Liver (tissue), 9 donors: Measurements from ENCODE around the gene FMN1. TPM values are rescaled to one million over a fixed set of nuclear protein-coding genes. Genes with fewer than 3 reads are reported as not detected.

ENCODE experiments used
- DNase-seq: peaks from one replicate; pipeline ENCODE4 v3.0.0-alpha.2; 2017; ENCODE audit warnings: low spot score
- H3K27ac ChIP-seq, 2 donors: one replicate each; pipeline ENCODE4 v1.7.0; 2013; ENCODE audit warnings: inconsistent platforms in 2 of 2, low read length in 2 of 2, control low read depth in 1 of 2, low read depth in 1 of 2, mild to moderate bottlenecking in 1 of 2
- H3K27me3 ChIP-seq, 4 donors: one replicate each; pipeline versions ENCODE4 v1.6.1 to v1.7.0; 2013; ENCODE audit warnings: low read length in 3 of 4, inconsistent platforms in 1 of 4, mild to moderate bottlenecking in 1 of 4, moderate library complexity in 1 of 4; ENCODE audit not compliant: control insufficient read depth in 4 of 4, insufficient read depth in 4 of 4
- H3K36me3 ChIP-seq, 4 donors: one replicate each; pipeline versions ENCODE4 v1.6.1 to v1.7.0; 2013; ENCODE audit warnings: low read length in 3 of 4, mild to moderate bottlenecking in 3 of 4, low read depth in 1 of 4, moderate library complexity in 1 of 4; ENCODE audit not compliant: control insufficient read depth in 4 of 4, insufficient read depth in 3 of 4
- H3K4me1 ChIP-seq, 4 donors: one replicate each; pipeline versions ENCODE4 v1.6.1 to v1.7.0; 2013; ENCODE audit warnings: low read length in 3 of 4, mild to moderate bottlenecking in 3 of 4, moderate library complexity in 1 of 4; ENCODE audit not compliant: control insufficient read depth in 4 of 4, insufficient read depth in 4 of 4
- H3K4me3 ChIP-seq, 3 donors: one replicate each; pipeline versions ENCODE4 v1.6.1 to v1.7.0; 2013; ENCODE audit warnings: low read length in 3 of 3, control low read depth in 1 of 3, low read depth in 1 of 3, mild to moderate bottlenecking in 1 of 3
- H3K9ac ChIP-seq, 2 donors: one replicate each; pipeline ENCODE4 v1.7.0; 2013; ENCODE audit warnings: low read length in 2 of 2, mild to moderate bottlenecking in 2 of 2, moderate library complexity in 2 of 2, control low read depth in 1 of 2, low read depth in 1 of 2
- H3K9me3 ChIP-seq, 4 donors: one replicate each; pipeline versions ENCODE4 v1.6.1 to v1.7.0; 2013; ENCODE audit warnings: low read length in 3 of 4; ENCODE audit not compliant: control insufficient read depth in 4 of 4
- CTCF ChIP-seq: fragments of 150-350 bp; IDR thresholded peaks from 2 replicates; pipeline ENCODE4 v1.5.1; 2017; ENCODE audit warnings: improper control_type of control experiment, low read depth, low read length; ENCODE audit not compliant: missing input control
- EGR1 ChIP-seq, 2 donors: IDR thresholded peaks; 2 replicates each; pipeline ENCODE4 v1.6.1; 2016 to 2018; ENCODE audit warnings: antibody characterized with exemption in 2 of 2, low read depth in 2 of 2
- FOXA1 ChIP-seq: IDR thresholded peaks from 2 replicates; pipeline ENCODE4 v1.6.1; 2016; ENCODE audit warnings: antibody characterized with exemption
- FOXA2 ChIP-seq: IDR thresholded peaks from 2 replicates; pipeline ENCODE4 v1.6.1; 2016; ENCODE audit warnings: antibody characterized with exemption
- GABPA ChIP-seq, 2 donors: IDR thresholded peaks in 1 of 2; conservative IDR thresholded peaks in 1 of 2; 2 replicates each; pipeline ENCODE4 v1.6.1; 2016; ENCODE audit warnings: antibody characterized with exemption in 2 of 2, mild to moderate bottlenecking in 1 of 2, moderate library complexity in 1 of 2
- HNF4A ChIP-seq, 2 donors: conservative IDR thresholded peaks; 2 replicates each; pipeline ENCODE4 v1.6.1; 2016; ENCODE audit warnings: antibody characterized with exemption in 2 of 2, mild to moderate bottlenecking in 2 of 2
- HNF4G ChIP-seq: IDR thresholded peaks from 2 replicates; pipeline ENCODE4 v1.6.1; 2016; ENCODE audit warnings: antibody characterized with exemption
- JUND ChIP-seq, 2 donors: IDR thresholded peaks; 2 replicates each; pipeline ENCODE4 v1.6.1; 2016; ENCODE audit warnings: antibody characterized with exemption in 2 of 2
- NR2F2 ChIP-seq: IDR thresholded peaks from 2 replicates; pipeline ENCODE4 v1.6.1; 2016; ENCODE audit warnings: antibody characterized with exemption
- RAD21 ChIP-seq, 2 donors: IDR thresholded peaks; 2 replicates each; pipeline ENCODE4 v1.6.1; 2016; ENCODE audit warnings: antibody characterized with exemption in 2 of 2, mild to moderate bottlenecking in 2 of 2
- RXRA ChIP-seq, 2 donors: IDR thresholded peaks; 2 replicates each; pipeline ENCODE4 v1.6.1; 2017 to 2018; ENCODE audit warnings: antibody characterized with exemption in 2 of 2, mild to moderate bottlenecking in 1 of 2
- SP1 ChIP-seq: IDR thresholded peaks from 2 replicates; pipeline ENCODE4 v1.6.1; 2018; ENCODE audit warnings: antibody characterized with exemption, mild to moderate bottlenecking
- YY1 ChIP-seq: IDR thresholded peaks from 2 replicates; pipeline ENCODE4 v1.6.1; 2016; ENCODE audit warnings: antibody characterized with exemption, mild to moderate bottlenecking
- ZBTB33 ChIP-seq: IDR thresholded peaks from 2 replicates; pipeline ENCODE4 v1.6.1; 2016; ENCODE audit warnings: antibody characterized with exemption
- WGBS: extraction: QIAGEN DNeasy Blood & Tissue Kit; methylation state at CpG from one replicate; pipeline ENCODE4 v1.1.7; 2013; 5-methylcytosine and 5-hydroxymethylcytosine counted together
- polyA plus RNA-seq, 2 donors: library from polyadenylated mRNA; stranded (reverse) in 1 of 2; unstranded in 1 of 2; fragments of 200-250 nt in 1 of 2; fragments of >200 nt in 1 of 2; fragmentation: Nextera tagmentation in 1 of 2; extraction: Ambion mirVana in 1 of 2; gene quantifications; one replicate each; pipeline versions ENCODE4 v1.2.1 to v1.2.3, GENCODE V29; 2013 to 2015
- total RNA-seq, 2 donors: library from RNA; depleted of rRNA; stranded (reverse); fragments of >200 nt; gene quantifications; one replicate each; pipeline ENCODE4 v1.2.3, GENCODE V29; 2014
- donor health status: healthy.
- donor health status: healthy.
- donor health status: healthy.
- donor health status: healthy.
- donor health status: healthy.

FMN1 gene
- total and polyA plus RNA-seq, 4 donors = 0.21 to 5.4 (median 0.53) TPM

GRCh38 chr15:33046329-33046728, 148.2 kb downstream of the FMN1 start:
- WGBS = 69% methylated on average over 2 of the region's 2 CpGs
- no peak for DNase-seq
- H3K27me3 ChIP-seq = no peaks in the 10 kb centered on the region
- no peak overlapping the region for H3K4me3 ChIP-seq
- no peaks in the 10 kb centered on the region for H3K36me3 ChIP-seq
- TF ChIP-seq CTCF (no peak), HNF4G (no peak), EGR1 (IDR thresholded peaks at IDR 0.05; ENCODE audit: low read depth in 2 of 2) (no peak), RXRA (IDR thresholded peaks at IDR 0.05) (no peak), ZBTB33 (no peak), FOXA1 (no peak), JUND (IDR thresholded peaks at IDR 0.05) (no peak), NR2F2 (no peak), SP1 (no peak), RAD21 (IDR thresholded peaks at IDR 0.05) (no peak), GABPA (IDR thresholded peaks at IDR 0.05 in 1 of 2, conservative IDR thresholded peaks at IDR 0.05 in 1 of 2) (no peak), HNF4A (conservative IDR thresholded peaks at IDR 0.05) (no peak), YY1 (no peak)
- H3K4me1 ChIP-seq = no peaks in the 10 kb centered on the region
- no peak overlapping the region for H3K27ac ChIP-seq
- H3K9ac ChIP-seq = no peak overlapping the region
- H3K9me3 ChIP-seq = peaks cover 0 to 5% (median 3%) of the 10 kb centered on the region in 4 donors

GRCh38 chr15:33045066-33045810, 149.3 kb downstream of the FMN1 start:
- Histone ChIP-seq H3K4me3 (no peak overlapping the region), H3K9ac (no peak overlapping the region), H3K9me3 (peaks cover 0 to 5% (median 3%) of the 10 kb centered on the region in 4 donors), H3K27ac (no peak overlapping the region), H3K36me3 (no peaks in the 10 kb centered on the region), H3K4me1 (no peaks in the 10 kb centered on the region), H3K27me3 (no peaks in the 10 kb centered on the region)
- 76% methylated on average over 8 of the region's 8 CpGs for WGBS
- DNase-seq = no peak
- no peak for TF ChIP-seq FOXA2
- no peak for TF ChIP-seq CTCF
- TF ChIP-seq FOXA1 = no peak
- TF ChIP-seq SP1 = no peak
- no peak for TF ChIP-seq EGR1 (IDR thresholded peaks at IDR 0.05; ENCODE audit: low read depth in 2 of 2)
- TF ChIP-seq GABPA (IDR thresholded peaks at IDR 0.05 in 1 of 2, conservative IDR thresholded peaks at IDR 0.05 in 1 of 2) = no peak
